Stomach (tissue), 9 donors: Measurements from ENCODE around the gene KCNIP3. TPM values are rescaled to one million over a fixed set of nuclear protein-coding genes. Genes with fewer than 3 reads are reported as not detected.

Experiments
- DNase-seq, 2 donors: peaks; one replicate each; pipeline versions ENCODE4 v3.0.0 to v3.0.0-alpha.2; 2013 to 2019
- H3K27ac ChIP-seq, 5 donors: fragments of 200-600 bp in 4 of 5; sonication (generic) in 4 of 5; one replicate each; pipeline ENCODE4 v1.5.1; 2013 to 2019; ENCODE audit warnings: mild to moderate bottlenecking in 1 of 5, moderate library complexity in 1 of 5
- H3K27me3 ChIP-seq, 3 donors: fragments of 200-600 bp; sonication (generic); one replicate each; pipeline ENCODE4 v1.5.1; 2017 to 2019; ENCODE audit warnings: mixed run types in 1 of 3
- H3K36me3 ChIP-seq, 4 donors: fragments of 200-600 bp; sonication (generic); 1 replicate in 3 of 4; 2 replicates in 1 of 4; pipeline ENCODE4 v1.5.1; 2016 to 2019
- H3K4me1 ChIP-seq, 4 donors: fragments of 200-600 bp; sonication (generic); one replicate each; pipeline ENCODE4 v1.5.1; 2016 to 2019
- H3K4me3 ChIP-seq, 4 donors: fragments of 200-600 bp; sonication (generic) in 3 of 4; one replicate each; pipeline ENCODE4 v1.5.1; 2016 to 2019; ENCODE audit warnings: mild to moderate bottlenecking in 1 of 4
- H3K9me3 ChIP-seq, 4 donors: fragments of 200-600 bp; sonication (generic); one replicate each; pipeline ENCODE4 v1.5.1; 2016 to 2019
- EP300 ChIP-seq: sonication (generic); formaldehyde crosslinking; IDR thresholded peaks from one replicate; pipeline ENCODE4 v1.6.1; 2017; ENCODE audit warnings: antibody characterized with exemption
- POLR2A ChIP-seq, 4 donors: fragments of 450-650 bp; IDR thresholded peaks; one replicate each; pipeline ENCODE4 v1.6.1; 2016; ENCODE audit warnings: antibody characterized with exemption in 4 of 4, control low read depth in 2 of 4, mild to moderate bottlenecking in 1 of 4, moderate library complexity in 1 of 4
- POLR2AphosphoS5 ChIP-seq, 3 donors: sonication (generic); formaldehyde crosslinking; IDR thresholded peaks; one replicate each; pipeline ENCODE4 v1.6.1; 2016; ENCODE audit warnings: antibody characterized with exemption in 3 of 3
- WGBS, 5 donors: extraction: QIAGEN DNeasy Blood & Tissue Kit in 3 of 5; methylation state at CpG; one replicate each; pipeline versions ENCODE4 v1.1.5 to v1.1.7; 2013 to 2018; 5-methylcytosine and 5-hydroxymethylcytosine counted together
- intact Hi-C: fragments of 100-400 bp; cut with DNase I; formaldehyde crosslinking; loops from one replicate; pipeline ENCODE4 v1.15.1; 2023; ENCODE audit warnings: low total_unique reads
- polyA plus RNA-seq, 3 donors: library from polyadenylated mRNA; stranded (reverse); fragments of 200-250 nt; gene quantifications; one replicate each; pipeline ENCODE4 v1.2.3, GENCODE V29; 2013
- total RNA-seq, 5 donors: library from RNA; depleted of rRNA; stranded (reverse); fragments of >200 nt; gene quantifications; one replicate each; pipeline versions ENCODE4 v1.1.0 to v1.2.3, GENCODE V29; 2014 to 2016
- TF ChIP-seq, protein P1 (sequence below), 7 experiments: fragments of 450-650 bp in 4 of 7; fragments of 200-600 bp in 3 of 7; sonication (generic) in 3 of 7; IDR thresholded peaks; one replicate each; pipeline ENCODE4 v1.5.1; 2016 to 2019; ENCODE audit warnings: antibody characterized with exemption in 7 of 7, control low read depth in 2 of 7, mild to moderate bottlenecking in 1 of 7
- donor health status: healthy with polysubstance abuse.
- donor health status: Bipolar disorder and iron deficiency.
- donor health status: healthy.

Gene KCNIP3
- total and polyA plus RNA-seq, 8 donors, result 1.3 to 4.4 (median 2.7) TPM; not detected in 2

DNA sequence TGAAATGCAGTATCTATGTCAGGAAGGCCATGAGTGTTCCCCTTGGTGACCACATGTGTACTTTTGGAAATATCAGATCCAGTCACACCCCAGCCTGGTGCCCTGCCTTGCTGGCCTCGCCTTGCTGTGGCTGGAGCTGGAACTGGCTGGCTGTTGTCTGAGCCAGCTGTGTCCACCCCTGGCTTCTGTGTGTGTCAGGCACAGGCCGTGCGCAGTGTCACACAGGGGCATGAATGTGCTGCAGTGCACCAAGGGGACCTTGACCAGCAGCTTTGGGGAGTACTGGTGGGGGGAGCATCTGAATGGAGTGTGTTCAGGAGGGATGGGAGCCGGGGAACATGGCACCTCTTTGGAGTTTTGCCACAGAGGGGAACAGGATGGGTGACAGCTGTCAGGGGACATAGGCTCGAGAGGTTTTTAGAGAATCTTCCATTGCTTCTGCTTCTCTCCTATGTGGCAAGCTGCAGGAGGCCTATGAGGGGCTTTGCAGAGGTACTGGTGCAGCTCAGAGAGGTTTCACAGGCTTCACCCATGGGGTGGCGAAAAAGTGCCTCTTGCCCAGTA is 60.7 kb downstream of the KCNIP3 start:
- no peaks in the 10 kb centered on the region for H3K36me3 ChIP-seq
- no peaks in the 10 kb centered on the region for H3K4me1 ChIP-seq
- 60 to 85% (median 76%) methylated on average over 5 to 6 of the region's 6 CpGs for WGBS, 5 donors
- no peak overlapping the region for H3K4me3 ChIP-seq
- no peaks in the 10 kb centered on the region for H3K27me3 ChIP-seq
- intact Hi-C loops, result no loop called here
- DNase-seq, result peak in 1 of 2 donors; percentile 22
- H3K27ac ChIP-seq, result no peak overlapping the region
- TF ChIP-seq POLR2A (IDR thresholded peaks at IDR 0.05) (no peak), POLR2AphosphoS5 (IDR thresholded peaks at IDR 0.05) (no peak)
- TF ChIP-seq, protein P1, sequence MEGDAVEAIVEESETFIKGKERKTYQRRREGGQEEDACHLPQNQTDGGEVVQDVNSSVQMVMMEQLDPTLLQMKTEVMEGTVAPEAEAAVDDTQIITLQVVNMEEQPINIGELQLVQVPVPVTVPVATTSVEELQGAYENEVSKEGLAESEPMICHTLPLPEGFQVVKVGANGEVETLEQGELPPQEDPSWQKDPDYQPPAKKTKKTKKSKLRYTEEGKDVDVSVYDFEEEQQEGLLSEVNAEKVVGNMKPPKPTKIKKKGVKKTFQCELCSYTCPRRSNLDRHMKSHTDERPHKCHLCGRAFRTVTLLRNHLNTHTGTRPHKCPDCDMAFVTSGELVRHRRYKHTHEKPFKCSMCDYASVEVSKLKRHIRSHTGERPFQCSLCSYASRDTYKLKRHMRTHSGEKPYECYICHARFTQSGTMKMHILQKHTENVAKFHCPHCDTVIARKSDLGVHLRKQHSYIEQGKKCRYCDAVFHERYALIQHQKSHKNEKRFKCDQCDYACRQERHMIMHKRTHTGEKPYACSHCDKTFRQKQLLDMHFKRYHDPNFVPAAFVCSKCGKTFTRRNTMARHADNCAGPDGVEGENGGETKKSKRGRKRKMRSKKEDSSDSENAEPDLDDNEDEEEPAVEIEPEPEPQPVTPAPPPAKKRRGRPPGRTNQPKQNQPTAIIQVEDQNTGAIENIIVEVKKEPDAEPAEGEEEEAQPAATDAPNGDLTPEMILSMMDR (IDR thresholded peaks at IDR 0.05), result no peak
- H3K9me3 ChIP-seq, result no peaks in the 10 kb centered on the region

DNA sequence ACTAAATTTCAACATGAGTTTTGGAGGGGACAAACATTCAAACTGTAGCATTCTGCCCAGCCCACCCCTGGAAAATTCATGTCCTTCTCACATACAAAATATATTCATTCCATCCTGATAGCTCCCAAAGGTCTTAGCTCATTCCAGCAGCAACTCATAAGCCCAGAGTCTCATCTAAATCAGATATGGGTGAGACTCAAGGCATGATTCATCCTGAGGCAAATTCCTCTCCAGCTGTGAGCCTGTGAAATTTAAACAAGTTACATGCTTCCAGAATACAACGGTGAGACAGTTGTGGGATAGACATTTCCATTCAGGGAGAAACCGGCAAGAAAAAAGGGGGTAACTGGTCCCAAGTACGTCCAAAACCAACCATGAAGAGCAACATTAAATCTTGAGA is 61.9 kb downstream of the KCNIP3 start:
- DNase-seq, result no peak
- H3K27me3 ChIP-seq, result no peaks in the 10 kb centered on the region
- H3K9me3 ChIP-seq, result no peaks in the 10 kb centered on the region
- H3K4me1 ChIP-seq, result no peaks in the 10 kb centered on the region
- TF ChIP-seq EP300, result no peak
- no peak for TF ChIP-seq POLR2A (IDR thresholded peaks at IDR 0.05)
- TF ChIP-seq, protein P1 (IDR thresholded peaks at IDR 0.05), result no peak
- TF ChIP-seq POLR2AphosphoS5 (IDR thresholded peaks at IDR 0.05), result no peak
- no peak overlapping the region for H3K27ac ChIP-seq
- 76 to 86% (median 78%) methylated on average over 3 of the region's 3 CpGs for WGBS, 5 donors
- no peaks in the 10 kb centered on the region for H3K36me3 ChIP-seq
- no peak overlapping the region for H3K4me3 ChIP-seq
- intact Hi-C loops, result no loop called here

DNA sequence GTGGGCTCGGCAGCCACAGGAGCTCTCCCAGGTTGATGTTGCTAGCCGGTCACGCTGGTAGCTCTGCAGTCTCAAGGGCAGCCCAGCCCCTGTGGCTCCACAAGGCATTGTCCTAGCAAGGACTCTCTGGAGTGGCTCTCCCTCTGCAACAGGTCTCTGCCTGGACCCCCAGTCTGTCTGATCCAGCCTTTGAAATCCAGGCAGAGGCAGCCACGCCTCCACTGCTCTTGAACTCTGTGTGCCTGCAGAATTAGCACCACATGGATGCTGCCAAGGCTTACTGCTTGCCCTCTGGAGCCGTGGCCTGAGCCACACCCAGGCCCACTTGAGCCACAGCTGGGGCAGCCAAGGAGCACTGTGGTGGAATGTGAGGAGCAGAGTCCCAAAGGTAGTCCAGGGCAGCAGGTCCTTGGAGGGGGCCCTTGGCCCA is 62.4 kb downstream of the KCNIP3 start:
- WGBS, 5 donors, result 63 to 85% (median 73%) methylated on average over 3 to 5 of the region's 5 CpGs
- no peak overlapping the region for H3K27ac ChIP-seq
- peak in 1 of 2 donors; percentile 16 for DNase-seq
- TF ChIP-seq, protein P1 (IDR thresholded peaks at IDR 0.05), result no peak
- no peak for TF ChIP-seq POLR2AphosphoS5 (IDR thresholded peaks at IDR 0.05)
- no peak for TF ChIP-seq POLR2A (IDR thresholded peaks at IDR 0.05)
- H3K4me3 ChIP-seq, result no peak overlapping the region
- no peaks in the 10 kb centered on the region for H3K4me1 ChIP-seq
- H3K36me3 ChIP-seq, result no peaks in the 10 kb centered on the region
- intact Hi-C loops, result no loop called here
- H3K9me3 ChIP-seq, result no peaks in the 10 kb centered on the region
- H3K27me3 ChIP-seq, result no peaks in the 10 kb centered on the region

DNA sequence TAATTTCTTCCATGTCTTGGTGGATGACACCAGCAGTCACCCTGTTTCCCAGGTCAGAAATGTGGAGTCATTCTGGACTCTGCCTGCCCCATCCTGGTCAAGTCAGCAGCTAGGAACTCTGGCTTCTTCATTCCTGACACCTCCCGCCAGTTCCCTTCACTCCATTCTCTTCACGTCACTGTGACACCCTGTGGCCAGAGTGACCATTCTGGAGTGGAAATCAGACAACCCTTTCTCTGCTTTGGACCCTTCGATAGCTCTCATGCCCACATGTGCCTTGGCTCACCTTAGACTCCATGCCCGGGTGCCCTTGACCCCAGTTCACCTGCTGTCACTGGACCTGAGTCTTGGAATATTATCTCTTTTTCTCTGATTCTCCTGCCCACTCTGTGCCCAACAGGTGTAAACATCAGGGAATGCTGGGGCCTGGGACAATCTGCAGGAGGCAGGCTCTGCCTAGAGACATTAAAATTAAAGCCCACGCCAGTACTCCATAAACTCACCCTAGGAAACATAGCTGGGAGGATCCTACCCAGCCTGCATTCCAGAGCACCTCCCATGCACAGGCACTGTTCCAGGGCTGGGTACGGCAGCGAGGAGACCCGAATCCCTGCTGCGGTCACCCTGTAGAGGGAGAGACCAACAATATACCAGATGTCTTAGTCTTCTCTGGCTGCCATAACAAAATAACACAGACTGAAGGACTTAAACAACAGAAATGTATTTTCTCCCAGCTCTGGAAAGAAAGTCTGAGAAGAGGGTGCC is 64.3 kb downstream of the KCNIP3 start:
- Histone ChIP-seq H3K27me3 (no peaks in the 10 kb centered on the region), H3K4me3 (no peak overlapping the region), H3K36me3 (no peaks in the 10 kb centered on the region), H3K9me3 (no peaks in the 10 kb centered on the region), H3K27ac (no peak overlapping the region), H3K4me1 (no peaks in the 10 kb centered on the region)
- no peak for TF ChIP-seq POLR2A (IDR thresholded peaks at IDR 0.05)
- TF ChIP-seq POLR2AphosphoS5 (IDR thresholded peaks at IDR 0.05), result no peak
- no peak for TF ChIP-seq EP300
- TF ChIP-seq, protein P1 (IDR thresholded peaks at IDR 0.05), result no peak
- no peak for DNase-seq
- intact Hi-C loops, result no loop called here
- 82 to 88% (median 84%) methylated on average over 9 of the region's 9 CpGs for WGBS, 5 donors
